ENCODE measurements around the gene ILF2.

- no peak for TF ChIP-seq GLIS3 (CRISPR knock-in tag; IDR thresholded peaks at IDR 0.05)
- TF ChIP-seq ZFP30 (CRISPR knock-in tag; IDR thresholded peaks at IDR 0.05): no peak
- no peak for TF ChIP-seq OSR1 (CRISPR knock-in tag; IDR thresholded peaks at IDR 0.05)
Measured at GRCh38 chr1:153635872-153636271, 34.9 kb downstream of the ILF2 start.

All from SK-N-SH treated with all-trans-retinoic acid at 6 μM for 48 hours (cell line).